ENCODE data around the gene AGBL4.

- TF ChIP-seq CTCF (IDR thresholded peaks at IDR 0.05) (no peak), POLR2A (IDR thresholded peaks at IDR 0.05) (no peak)
Observed at GRCh38 chr1:48548985-48549384, 1474.8 kb downstream of the AGBL4 start.

Data from heart left ventricle (tissue), 13 donors.